BE2C (cell line): ENCODE data around the gene NHSL2.

Source experiments
- DNase-seq: peaks from one replicate; pipeline ENCODE4 v3.0.0-alpha.2; 2020
- H3K27me3 ChIP-seq: fragments of 250-450 bp; sonication (Bioruptor Pico); 2 replicates; pipeline ENCODE4 v1.5.1; 2020; ENCODE audit warnings: mild to moderate bottlenecking
- H3K36me3 ChIP-seq: fragments of 250-450 bp; sonication (Bioruptor Pico); 2 replicates; pipeline ENCODE4 v1.5.1; 2020; ENCODE audit warnings: mild to moderate bottlenecking
- H3K4me1 ChIP-seq: fragments of 250-450 bp; sonication (Bioruptor Pico); 2 replicates; pipeline ENCODE4 v1.5.1; 2020
- H3K4me3 ChIP-seq: 2 replicates; pipeline ENCODE4 v1.5.1; 2011; ENCODE audit warnings: low read depth, low read length
- H3K9me3 ChIP-seq: fragments of 250-450 bp; sonication (Bioruptor Pico); 2 replicates; pipeline ENCODE4 v1.5.1; 2020
- CTCF ChIP-seq: IDR thresholded peaks from 2 replicates; pipeline ENCODE4 v1.5.1; 2012; ENCODE audit warnings: mild to moderate bottlenecking, low read depth, low read length

Gene NHSL2

GRCh38 chrX:71944369-71944768, 33.7 kb downstream of the NHSL2 start:
- no peaks in the 10 kb centered on the region for H3K9me3 ChIP-seq
- no peak overlapping the region for H3K4me3 ChIP-seq
- H3K4me1 ChIP-seq: no peaks in the 10 kb centered on the region
- no peaks in the 10 kb centered on the region for H3K36me3 ChIP-seq
- no peak for DNase-seq
- no peaks in the 10 kb centered on the region for H3K27me3 ChIP-seq
- no peak for TF ChIP-seq CTCF

GRCh38 chrX:71945237-71945805, 34.7 kb downstream of the NHSL2 start:
- TF ChIP-seq CTCF: no peak
- no peaks in the 10 kb centered on the region for H3K4me1 ChIP-seq
- H3K9me3 ChIP-seq: no peaks in the 10 kb centered on the region
- no peak overlapping the region for H3K4me3 ChIP-seq
- H3K36me3 ChIP-seq: no peaks in the 10 kb centered on the region
- H3K27me3 ChIP-seq: no peaks in the 10 kb centered on the region
- no peak for DNase-seq

GRCh38 chrX:71949363-71949762, 38.7 kb downstream of the NHSL2 start:
- Histone ChIP-seq H3K9me3 (no peaks in the 10 kb centered on the region), H3K36me3 (no peaks in the 10 kb centered on the region), H3K4me3 (no peak overlapping the region), H3K27me3 (no peaks in the 10 kb centered on the region), H3K4me1 (no peaks in the 10 kb centered on the region)
- TF ChIP-seq CTCF: no peak
- no peak for DNase-seq

- H3K4me3 ChIP-seq: no peak overlapping the region
- TF ChIP-seq CTCF: no peak
- no peak for DNase-seq
- H3K9me3 ChIP-seq: no peaks in the 10 kb centered on the region
- no peaks in the 10 kb centered on the region for H3K36me3 ChIP-seq
- no peaks in the 10 kb centered on the region for H3K27me3 ChIP-seq
- no peaks in the 10 kb centered on the region for H3K4me1 ChIP-seq
These were observed 39.3 kb downstream of the NHSL2 start for GRCh38 chrX:71949844-71950445.

GRCh38 chrX:71953391-71953790, 42.7 kb downstream of the NHSL2 start:
- DNase-seq: no peak
- Histone ChIP-seq H3K27me3 (no peaks in the 10 kb centered on the region), H3K9me3 (no peaks in the 10 kb centered on the region), H3K36me3 (no peaks in the 10 kb centered on the region), H3K4me1 (no peaks in the 10 kb centered on the region), H3K4me3 (no peak overlapping the region)
- no peak for TF ChIP-seq CTCF

- no peak for TF ChIP-seq CTCF
- Histone ChIP-seq H3K36me3 (no peaks in the 10 kb centered on the region), H3K9me3 (no peaks in the 10 kb centered on the region), H3K4me1 (no peaks in the 10 kb centered on the region), H3K27me3 (no peaks in the 10 kb centered on the region), H3K4me3 (no peak overlapping the region)
- DNase-seq: peak; percentile 52
These were observed 43.3 kb downstream of the NHSL2 start for GRCh38 chrX:71953946-71954345.
